Skeletal muscle cell (primary cell): ENCODE data around the gene METTL16.

Experiments used
- DNase-seq: peaks from one replicate; pipeline ENCODE4 v3.0.0-alpha.2; 2010; ENCODE audit warnings: low read depth
- H3K4me3 ChIP-seq: 2 replicates; pipeline ENCODE4 v1.5.1; 2011; ENCODE audit warnings: low read depth, mild to moderate bottlenecking, control low read depth, low read length, moderate library complexity

The METTL16 gene

DNA sequence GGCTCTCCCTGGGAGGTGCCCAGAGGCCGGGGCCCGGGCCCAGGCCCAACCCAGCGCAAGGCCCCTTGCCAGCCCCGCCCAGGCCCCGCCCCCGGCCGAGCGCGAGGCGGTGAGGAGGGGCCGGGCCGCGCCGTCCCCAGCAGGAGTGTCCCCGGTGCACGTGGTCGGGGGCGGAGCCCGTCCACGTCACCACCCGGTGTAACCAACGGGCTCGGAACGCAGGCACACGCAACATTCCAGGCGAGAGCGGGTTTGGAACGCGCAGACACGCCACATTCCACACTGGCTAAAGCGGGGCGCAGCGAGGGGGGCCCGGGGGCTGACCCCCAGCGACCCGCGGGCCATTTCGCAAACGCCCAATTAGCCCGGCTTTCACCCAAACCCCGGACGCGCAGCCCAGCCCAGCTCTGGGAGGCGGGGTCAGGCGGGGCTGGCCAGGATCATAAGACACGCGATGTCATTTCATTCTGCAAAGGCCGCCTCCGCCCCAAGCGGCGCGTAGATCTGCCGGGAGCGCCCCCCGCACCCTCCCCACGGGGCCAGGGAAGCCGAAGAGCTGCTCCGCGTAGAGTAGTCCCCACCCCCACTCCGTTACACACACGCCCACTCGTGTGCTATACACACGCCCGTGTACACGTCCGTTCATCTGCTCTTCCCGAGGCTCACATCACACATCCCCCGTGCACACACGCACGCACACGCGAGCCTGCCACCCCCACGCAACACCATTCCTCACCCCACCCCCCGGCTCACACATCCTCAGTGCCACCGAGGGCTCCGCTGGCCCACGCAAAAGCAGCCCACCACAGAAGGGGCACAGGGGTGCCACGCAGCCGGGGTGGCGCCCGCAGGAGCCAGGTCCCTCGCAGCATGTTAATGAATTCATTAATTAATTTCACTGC, 111.9 kb downstream of the METTL16 start:
- H3K4me3 ChIP-seq: peak overlapping the region; percentile 97
- peak; percentile 90 for DNase-seq

DNA sequence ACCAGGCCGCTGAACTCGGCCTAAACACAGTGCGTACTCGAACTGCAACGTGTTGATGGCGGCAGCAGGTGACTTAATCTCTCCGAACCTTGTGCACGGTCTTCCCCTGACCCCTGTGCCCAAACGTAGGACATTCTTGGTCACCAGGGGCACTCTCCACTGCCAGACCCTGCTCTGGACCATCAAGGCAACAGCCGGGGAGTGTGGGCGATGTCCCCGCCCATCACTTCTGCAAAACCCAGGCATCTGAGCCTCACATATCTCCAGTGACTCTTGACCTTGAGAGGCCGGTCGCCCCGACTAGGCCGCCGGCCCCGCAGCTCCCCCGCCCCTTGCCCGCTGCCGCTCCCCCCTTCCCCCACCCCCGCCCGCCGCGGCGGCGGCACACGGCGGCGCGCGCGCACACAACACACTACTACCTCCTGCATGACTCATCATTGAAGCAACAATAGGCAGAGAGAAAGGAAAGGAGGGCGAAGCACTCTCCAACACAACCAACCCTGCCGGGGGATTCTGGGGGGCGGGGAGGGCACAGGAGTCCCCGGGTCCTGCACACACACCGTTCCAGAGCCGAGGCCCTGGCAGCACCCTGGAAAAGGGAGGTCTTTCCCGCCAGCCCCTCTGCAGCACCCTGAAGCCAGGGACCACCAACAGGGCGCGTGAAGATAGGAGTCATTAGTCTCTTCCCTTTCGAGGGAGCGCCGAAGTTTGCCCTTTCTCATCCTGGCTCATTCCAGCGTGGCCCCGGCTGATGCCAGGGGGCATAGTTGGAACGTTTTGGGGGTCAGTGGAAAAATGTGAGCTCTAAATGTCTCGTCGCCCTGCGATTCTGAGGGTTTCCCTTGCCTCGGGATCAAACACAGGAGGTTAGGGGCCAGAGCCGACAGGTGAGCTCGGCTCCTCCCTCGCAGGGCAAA, 112.8 kb downstream of the METTL16 start:
- peak; percentile 51 for DNase-seq

GRCh38 chr17:2398182-2398581, 113.5 kb downstream of the METTL16 start:
- DNase-seq: no peak
- peak overlapping the region; percentile 97 for H3K4me3 ChIP-seq

More for the DNA sequence above, 112.8 kb downstream of the METTL16 start:
- peak overlapping the region; percentile 97 for H3K4me3 ChIP-seq

GRCh38 chr17:2397247-2398171, 114.2 kb downstream of the METTL16 start:
- no peak for DNase-seq
- peak overlapping the region; percentile 13 for H3K4me3 ChIP-seq

GRCh38 chr17:2396568-2397246, 115.0 kb downstream of the METTL16 start:
- peak overlapping the region; percentile 42 for H3K4me3 ChIP-seq
- DNase-seq: peak; percentile 98

- no peak for DNase-seq
- peak overlapping the region; percentile 42 for H3K4me3 ChIP-seq
Observed at GRCh38 chr17:2396192-2396567, 115.5 kb downstream of the METTL16 start.

DNA sequence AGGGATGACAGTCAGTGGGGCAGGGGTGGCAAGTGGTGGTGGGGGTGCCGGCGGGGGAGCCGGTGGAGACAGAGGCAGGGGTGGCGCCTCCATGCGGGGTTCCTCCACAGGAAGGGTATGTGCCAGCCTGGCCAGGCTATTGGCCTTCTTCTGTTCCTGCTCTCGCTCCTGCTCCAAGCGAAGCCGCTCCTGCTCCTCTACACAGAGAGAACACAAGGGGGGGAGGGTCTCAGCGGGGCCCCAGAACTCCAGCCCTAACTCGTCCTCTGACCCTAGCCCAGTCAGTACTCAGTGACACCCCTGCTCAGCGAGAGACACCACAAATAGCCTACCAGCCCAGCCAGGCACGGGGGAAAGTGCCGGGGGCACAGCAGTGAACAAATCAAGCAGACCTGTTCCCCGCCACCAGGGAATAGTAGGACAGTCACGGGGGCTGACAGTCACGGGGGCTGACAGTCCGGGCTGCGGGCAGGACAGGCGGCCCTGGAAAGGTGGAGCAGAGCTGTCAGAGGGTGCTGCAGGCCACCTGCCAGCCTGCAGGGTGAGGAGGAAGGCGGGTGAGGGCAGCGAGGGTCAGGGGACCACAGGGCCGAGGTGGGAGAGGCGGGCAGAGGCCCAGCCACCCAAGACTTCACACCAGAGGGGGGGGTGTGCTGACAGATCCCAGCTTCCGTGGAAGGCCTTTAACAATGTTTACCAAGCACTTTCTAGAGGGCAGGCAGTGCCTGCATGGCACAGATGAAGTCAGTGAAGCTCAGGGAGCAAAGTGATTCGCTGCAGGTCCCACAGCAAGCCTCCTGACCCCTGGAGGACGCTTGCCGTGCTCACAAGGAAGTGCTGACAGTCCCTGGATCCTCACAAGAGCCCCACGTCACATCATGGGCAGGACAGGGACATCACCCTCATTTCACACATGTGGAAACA, 116.2 kb downstream of the METTL16 start:
- no peak overlapping the region for H3K4me3 ChIP-seq
- no peak for DNase-seq

GRCh38 chr17:2394775-2395201, 116.9 kb downstream of the METTL16 start:
- H3K4me3 ChIP-seq: no peak overlapping the region
- no peak for DNase-seq

- H3K4me3 ChIP-seq: peak overlapping the region; percentile 20
- DNase-seq: no peak
Observed at GRCh38 chr17:2393954-2394749, 117.5 kb downstream of the METTL16 start.

DNA sequence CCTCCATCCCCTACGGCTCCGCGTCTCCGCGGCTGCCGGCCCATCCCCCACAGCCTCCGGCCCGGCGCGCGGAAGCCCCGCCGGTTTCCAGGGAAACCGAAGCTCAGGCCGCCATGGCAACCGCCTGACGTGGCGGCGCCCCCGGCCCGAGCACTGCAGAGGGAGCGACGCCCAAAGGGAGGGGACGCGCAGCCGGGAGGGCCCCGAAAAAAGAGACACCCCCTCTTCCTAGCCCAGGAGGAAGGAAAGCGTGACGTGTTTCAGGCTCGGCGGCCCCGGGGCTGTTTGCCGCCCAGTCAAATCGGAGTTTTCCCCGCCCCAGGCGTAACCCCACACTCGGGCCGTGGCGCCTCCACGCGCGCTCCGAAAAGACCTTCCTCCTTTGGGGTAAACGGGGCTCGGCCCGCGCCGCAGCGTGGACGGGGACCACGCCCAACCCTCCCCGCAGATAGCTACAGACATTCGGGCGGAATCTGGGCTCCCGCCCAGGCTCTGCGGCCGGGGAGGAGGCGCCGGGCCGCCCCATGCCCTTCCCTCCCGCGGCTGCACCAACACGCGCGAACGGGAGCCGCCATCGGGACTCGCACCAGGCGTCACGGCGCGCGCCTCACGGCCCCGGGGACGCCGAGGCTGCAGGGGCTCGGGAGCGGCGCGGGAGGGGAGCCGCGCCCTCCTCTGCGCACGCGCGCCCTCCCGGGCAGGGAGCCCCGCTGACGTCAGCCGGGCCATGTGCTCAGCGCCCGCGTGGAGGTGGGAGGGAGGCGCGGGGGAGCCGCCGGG, 118.3 kb downstream of the METTL16 start:
- peak; percentile 52 for DNase-seq
- H3K4me3 ChIP-seq: peak overlapping the region; percentile 63

DNA sequence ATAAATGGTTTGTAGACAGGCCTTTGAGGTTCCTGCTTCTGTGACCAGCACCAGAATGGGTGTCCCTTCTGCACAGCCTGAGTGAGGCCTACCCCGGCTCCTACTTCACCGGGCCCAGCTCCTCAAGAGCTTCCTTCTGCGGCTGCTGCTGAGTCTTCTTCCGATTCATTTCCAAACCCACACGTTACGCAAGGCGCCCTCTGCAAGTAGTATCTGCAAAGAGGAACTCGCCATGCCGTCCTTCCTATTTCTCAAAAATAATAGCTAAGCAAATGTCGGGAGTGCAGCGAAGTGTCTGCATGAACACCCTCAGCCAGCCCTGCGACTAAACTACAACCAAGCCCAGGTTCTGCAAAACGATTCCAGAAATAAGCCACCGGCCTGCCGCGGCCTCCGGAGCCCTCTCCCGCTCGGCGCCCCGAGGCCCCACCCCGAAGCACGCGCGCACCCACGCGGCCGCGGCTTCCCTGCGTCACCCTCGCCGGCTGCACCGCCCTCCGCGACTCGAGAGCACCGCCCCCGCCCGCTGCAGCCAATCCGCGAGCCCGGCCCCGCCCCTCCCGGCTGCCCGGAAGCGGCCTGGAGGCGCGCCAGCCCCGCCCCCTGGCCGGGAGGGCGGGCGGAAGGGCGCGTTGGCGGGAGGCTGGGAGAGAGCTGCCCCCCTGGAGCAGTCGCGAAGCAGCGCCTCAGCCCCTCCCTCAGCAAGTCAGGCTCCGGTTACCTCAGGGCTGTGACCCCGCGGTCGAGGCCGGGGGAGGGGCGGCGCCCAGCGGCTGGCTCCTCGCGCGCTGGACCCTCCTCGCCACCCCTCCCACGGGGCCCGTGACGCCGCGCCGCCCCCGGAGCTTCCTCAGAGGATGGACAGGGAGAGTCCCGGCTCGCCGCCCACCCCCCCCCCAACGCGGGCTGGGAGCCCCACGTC, 119.2 kb downstream of the METTL16 start:
- H3K4me3 ChIP-seq: peak overlapping the region; percentile 63
- DNase-seq: peak; percentile 90

DNA sequence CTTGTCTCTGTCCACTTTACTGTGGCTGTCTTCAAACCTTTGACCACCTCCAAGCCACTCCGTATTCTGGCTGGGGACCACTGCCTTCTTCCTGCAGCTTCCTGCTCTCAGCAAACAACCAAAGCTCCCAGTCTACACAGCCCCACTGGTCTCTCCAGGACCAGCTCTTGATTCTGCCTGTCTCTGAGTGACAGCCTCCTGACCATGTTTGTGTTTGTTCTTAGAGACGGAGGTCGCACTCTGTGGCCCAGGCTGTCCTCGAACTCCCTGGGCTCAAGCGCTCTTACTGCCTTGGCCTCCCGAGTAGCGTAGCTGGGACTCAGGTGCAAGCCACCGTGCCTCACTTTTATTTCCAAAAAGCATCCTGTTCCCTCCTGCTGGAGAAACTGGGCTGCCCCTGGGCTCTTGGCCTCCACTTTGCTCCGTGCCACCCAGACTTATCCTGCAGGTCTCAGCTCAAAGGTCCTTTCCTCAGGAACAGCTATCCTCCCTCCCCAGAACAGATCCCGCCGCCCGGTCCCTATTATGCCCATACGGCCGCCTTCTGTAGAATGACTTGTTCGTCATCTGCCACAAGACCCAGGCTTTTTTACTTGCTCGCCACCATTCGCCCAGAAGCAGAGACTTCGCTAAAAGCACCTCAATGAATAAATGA, 120.0 kb downstream of the METTL16 start:
- H3K4me3 ChIP-seq: peak overlapping the region; percentile 46
- DNase-seq: no peak

DNA sequence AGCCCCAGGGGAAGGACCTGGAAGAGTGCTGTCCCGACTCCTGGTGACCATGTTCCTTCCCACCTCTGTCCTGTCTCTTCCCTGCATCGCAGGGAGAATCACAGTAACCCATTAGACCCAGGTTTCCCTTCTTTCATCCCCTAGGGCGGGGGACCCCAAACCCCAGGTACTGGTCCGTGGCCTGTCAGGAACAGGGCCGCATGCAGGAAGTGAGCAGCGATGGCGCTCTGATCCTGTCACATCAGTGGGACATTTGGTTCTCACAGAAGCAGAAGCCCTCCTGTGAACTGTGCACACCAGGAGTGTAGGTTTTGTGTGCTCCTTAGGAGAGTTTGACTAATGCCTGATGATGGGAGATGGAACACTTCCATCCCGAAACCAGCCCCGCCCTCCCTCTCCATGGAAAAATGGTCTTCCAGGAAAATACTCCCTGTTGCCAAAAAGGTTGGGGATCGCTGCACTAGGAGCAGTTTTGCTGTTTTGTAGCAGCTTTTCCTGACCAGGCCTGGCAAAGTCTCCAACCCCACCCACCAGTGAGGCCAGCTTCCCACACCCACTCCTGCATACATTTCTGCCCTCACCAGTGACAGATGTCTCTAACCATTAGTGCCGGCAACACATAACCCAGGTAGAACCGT, 121.4 kb downstream of the METTL16 start:
- DNase-seq: no peak
- no peak overlapping the region for H3K4me3 ChIP-seq

DNA sequence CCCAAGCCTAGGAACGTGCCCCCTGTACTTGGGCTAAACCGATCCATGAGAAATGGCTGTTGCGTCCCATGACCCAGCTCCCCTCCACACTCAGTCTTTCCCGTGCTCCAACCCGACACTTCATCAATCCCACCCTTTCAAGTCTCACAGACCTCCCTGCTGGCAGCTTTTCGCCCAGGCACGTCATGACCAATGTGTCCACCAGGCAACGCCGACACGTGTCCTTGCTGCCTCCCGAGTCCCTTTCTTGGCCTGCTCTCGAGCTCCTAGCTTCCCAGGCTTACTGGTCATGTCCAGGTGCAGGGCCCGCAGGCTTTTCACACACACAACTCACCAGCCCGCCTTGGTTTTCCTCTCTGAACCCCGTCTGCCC, 123.0 kb downstream of the METTL16 start:
- DNase-seq: no peak
- no peak overlapping the region for H3K4me3 ChIP-seq
